ENCODE data around the gene AGR3.

AGR3 gene

DNA sequence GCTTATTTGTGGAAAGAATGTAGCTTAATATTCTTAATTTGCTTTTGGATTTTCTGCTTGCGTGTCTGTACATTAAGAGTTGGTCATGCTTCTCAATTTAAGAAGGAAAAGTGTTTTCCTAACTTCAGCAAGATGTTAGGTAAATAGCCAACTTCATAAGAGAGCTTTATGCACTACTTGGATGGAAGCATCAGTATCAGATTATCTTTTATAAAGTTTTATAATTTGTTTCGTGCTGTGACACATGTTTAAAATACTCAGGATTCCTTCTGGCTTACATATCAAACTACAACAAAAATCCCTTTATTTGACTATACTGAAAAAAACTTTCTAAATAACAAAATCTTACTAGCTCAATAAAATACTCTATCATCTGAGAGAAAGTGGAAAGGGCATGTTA lies 42.1 kb downstream of the AGR3 start:
- Histone ChIP-seq H3K36me3 (ENCODE audit: low read depth) (no peaks in the 10 kb centered on the region), H3K4me3 (ENCODE audit: severe bottlenecking) (no peak overlapping the region), H3K27me3 (ENCODE audit: insufficient read depth, poor library complexity, severe bottlenecking) (no peaks in the 10 kb centered on the region), H3K4me1 (ENCODE audit: insufficient read depth, poor library complexity, severe bottlenecking) (no peaks in the 10 kb centered on the region), H3K27ac (ENCODE audit: poor library complexity, severe bottlenecking) (no peak overlapping the region), H3K9me3 (ENCODE audit: severe bottlenecking) (no peaks in the 10 kb centered on the region)
- TF ChIP-seq, protein P1, sequence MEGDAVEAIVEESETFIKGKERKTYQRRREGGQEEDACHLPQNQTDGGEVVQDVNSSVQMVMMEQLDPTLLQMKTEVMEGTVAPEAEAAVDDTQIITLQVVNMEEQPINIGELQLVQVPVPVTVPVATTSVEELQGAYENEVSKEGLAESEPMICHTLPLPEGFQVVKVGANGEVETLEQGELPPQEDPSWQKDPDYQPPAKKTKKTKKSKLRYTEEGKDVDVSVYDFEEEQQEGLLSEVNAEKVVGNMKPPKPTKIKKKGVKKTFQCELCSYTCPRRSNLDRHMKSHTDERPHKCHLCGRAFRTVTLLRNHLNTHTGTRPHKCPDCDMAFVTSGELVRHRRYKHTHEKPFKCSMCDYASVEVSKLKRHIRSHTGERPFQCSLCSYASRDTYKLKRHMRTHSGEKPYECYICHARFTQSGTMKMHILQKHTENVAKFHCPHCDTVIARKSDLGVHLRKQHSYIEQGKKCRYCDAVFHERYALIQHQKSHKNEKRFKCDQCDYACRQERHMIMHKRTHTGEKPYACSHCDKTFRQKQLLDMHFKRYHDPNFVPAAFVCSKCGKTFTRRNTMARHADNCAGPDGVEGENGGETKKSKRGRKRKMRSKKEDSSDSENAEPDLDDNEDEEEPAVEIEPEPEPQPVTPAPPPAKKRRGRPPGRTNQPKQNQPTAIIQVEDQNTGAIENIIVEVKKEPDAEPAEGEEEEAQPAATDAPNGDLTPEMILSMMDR (IDR thresholded peaks at IDR 0.05; ENCODE audit: poor library complexity, severe bottlenecking): no peak
- no peak for ATAC-seq (ENCODE audit: low read depth)
- DNase-seq (ENCODE audit: low spot score): no peak

DNA sequence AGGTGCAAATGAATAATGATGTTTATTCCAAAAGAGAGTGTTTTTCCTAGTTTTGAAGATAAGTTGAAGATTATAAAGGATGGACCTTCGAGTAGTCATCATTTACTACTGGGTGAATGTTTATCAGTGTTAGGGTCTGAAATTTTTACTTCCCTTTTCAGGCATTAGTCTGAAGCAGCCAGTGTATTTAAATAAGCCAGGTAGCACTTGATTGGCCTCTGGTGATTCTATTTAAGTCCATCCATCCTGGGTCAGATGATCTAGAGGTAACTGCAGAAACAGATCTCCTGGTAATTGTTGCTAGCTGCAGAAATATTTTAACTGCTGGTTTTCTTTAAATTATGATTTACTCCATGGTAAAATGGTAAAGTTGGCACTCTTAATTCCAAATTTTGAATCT lies 42.9 kb downstream of the AGR3 start:
- TF ChIP-seq, protein P1 (IDR thresholded peaks at IDR 0.05; ENCODE audit: poor library complexity, severe bottlenecking): no peak
- Histone ChIP-seq H3K4me1 (ENCODE audit: insufficient read depth, poor library complexity, severe bottlenecking) (no peaks in the 10 kb centered on the region), H3K27ac (ENCODE audit: poor library complexity, severe bottlenecking) (no peak overlapping the region), H3K36me3 (ENCODE audit: low read depth) (no peaks in the 10 kb centered on the region), H3K4me3 (ENCODE audit: severe bottlenecking) (no peak overlapping the region), H3K27me3 (ENCODE audit: insufficient read depth, poor library complexity, severe bottlenecking) (no peaks in the 10 kb centered on the region), H3K9me3 (ENCODE audit: severe bottlenecking) (no peaks in the 10 kb centered on the region)
- ATAC-seq (ENCODE audit: low read depth) (no peak), DNase-seq (ENCODE audit: low spot score) (no peak)

GRCh38 chr7:16838386-16838785 lies 43.4 kb downstream of the AGR3 start:
- DNase-seq (ENCODE audit: low spot score) (no peak), ATAC-seq (ENCODE audit: low read depth) (no peak)
- Histone ChIP-seq H3K27ac (ENCODE audit: poor library complexity, severe bottlenecking) (no peak overlapping the region), H3K4me1 (ENCODE audit: insufficient read depth, poor library complexity, severe bottlenecking) (no peaks in the 10 kb centered on the region), H3K36me3 (ENCODE audit: low read depth) (no peaks in the 10 kb centered on the region), H3K9me3 (ENCODE audit: severe bottlenecking) (no peaks in the 10 kb centered on the region), H3K27me3 (ENCODE audit: insufficient read depth, poor library complexity, severe bottlenecking) (no peaks in the 10 kb centered on the region), H3K4me3 (ENCODE audit: severe bottlenecking) (no peak overlapping the region)
- TF ChIP-seq, protein P1 (IDR thresholded peaks at IDR 0.05; ENCODE audit: poor library complexity, severe bottlenecking): no peak

DNA sequence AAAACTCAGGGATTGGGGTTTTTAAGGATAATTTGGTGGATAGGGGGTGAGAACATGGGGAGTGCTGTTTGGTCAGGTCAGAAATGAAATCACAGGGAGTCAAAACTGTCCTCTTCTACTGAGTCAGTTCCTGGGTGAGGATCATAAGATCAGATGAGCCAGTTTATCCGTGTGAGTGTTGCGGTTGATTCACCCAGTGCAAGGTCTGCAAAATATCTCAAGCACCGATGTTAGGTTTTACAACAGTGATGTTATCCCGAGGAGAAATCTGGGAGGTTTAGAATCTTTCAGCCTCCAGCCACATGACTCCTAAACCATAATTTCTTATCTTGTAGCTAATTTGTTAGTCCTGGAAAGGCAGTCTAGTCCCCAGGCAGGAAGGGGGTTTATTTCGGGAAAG lies 45.3 kb downstream of the AGR3 start:
- no peaks in the 10 kb centered on the region for H3K4me1 ChIP-seq (ENCODE audit: insufficient read depth, poor library complexity, severe bottlenecking)
- no peaks in the 10 kb centered on the region for H3K27me3 ChIP-seq (ENCODE audit: insufficient read depth, poor library complexity, severe bottlenecking)
- DNase-seq (ENCODE audit: low spot score) (no peak), ATAC-seq (ENCODE audit: low read depth) (no peak)
- H3K9me3 ChIP-seq (ENCODE audit: severe bottlenecking): no peaks in the 10 kb centered on the region
- H3K27ac ChIP-seq (ENCODE audit: poor library complexity, severe bottlenecking): no peak overlapping the region
- no peak overlapping the region for H3K4me3 ChIP-seq (ENCODE audit: severe bottlenecking)
- H3K36me3 ChIP-seq (ENCODE audit: low read depth): no peaks in the 10 kb centered on the region
- TF ChIP-seq, protein P1 (IDR thresholded peaks at IDR 0.05; ENCODE audit: poor library complexity, severe bottlenecking): no peak

DNA sequence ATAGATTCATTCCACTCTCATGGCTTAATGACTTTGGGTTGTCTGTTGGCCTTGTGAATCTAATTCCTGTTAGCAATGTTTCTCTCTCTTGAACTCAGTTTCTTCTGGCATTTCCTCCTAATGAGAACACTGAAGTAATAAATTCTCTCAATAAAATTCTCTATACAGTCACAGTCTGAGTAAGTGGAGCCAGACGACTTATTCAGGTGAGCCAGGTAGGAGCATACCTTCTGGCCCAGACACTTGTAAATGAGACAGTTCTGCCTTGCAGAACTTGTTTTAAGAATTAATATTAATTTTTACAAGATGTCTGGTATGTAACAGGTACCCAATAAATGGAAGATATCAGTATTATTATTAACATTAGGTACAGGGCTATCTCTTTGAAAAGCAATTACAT lies 48.4 kb downstream of the AGR3 start:
- ATAC-seq (ENCODE audit: low read depth): no peak
- no peak overlapping the region for H3K4me3 ChIP-seq (ENCODE audit: severe bottlenecking)
- no peaks in the 10 kb centered on the region for H3K9me3 ChIP-seq (ENCODE audit: severe bottlenecking)
- TF ChIP-seq, protein P1 (IDR thresholded peaks at IDR 0.05; ENCODE audit: poor library complexity, severe bottlenecking): no peak
- H3K27ac ChIP-seq (ENCODE audit: poor library complexity, severe bottlenecking): no peak overlapping the region
- no peaks in the 10 kb centered on the region for H3K36me3 ChIP-seq (ENCODE audit: low read depth)
- H3K27me3 ChIP-seq (ENCODE audit: insufficient read depth, poor library complexity, severe bottlenecking): no peaks in the 10 kb centered on the region
- no peaks in the 10 kb centered on the region for H3K4me1 ChIP-seq (ENCODE audit: insufficient read depth, poor library complexity, severe bottlenecking)
- DNase-seq (ENCODE audit: low spot score): no peak

Data from RWPE2 (cell line).